GM19324 (cell line): ENCODE data around the gene ZBED4.

ENCODE experiments used
- ATAC-seq: cut with Tn5 transposase; IDR thresholded peaks from one replicate; pipeline ENCODE4 v1.9.1; 2021; ENCODE audit warnings: mild to moderate bottlenecking, moderate library complexity; ENCODE audit not compliant: unreplicated experiment, low FRiP score

The ZBED4 gene

GRCh38 chr22:49916831-49917230 is 63.2 kb downstream of the ZBED4 start:
- ATAC-seq, result no peak

DNA sequence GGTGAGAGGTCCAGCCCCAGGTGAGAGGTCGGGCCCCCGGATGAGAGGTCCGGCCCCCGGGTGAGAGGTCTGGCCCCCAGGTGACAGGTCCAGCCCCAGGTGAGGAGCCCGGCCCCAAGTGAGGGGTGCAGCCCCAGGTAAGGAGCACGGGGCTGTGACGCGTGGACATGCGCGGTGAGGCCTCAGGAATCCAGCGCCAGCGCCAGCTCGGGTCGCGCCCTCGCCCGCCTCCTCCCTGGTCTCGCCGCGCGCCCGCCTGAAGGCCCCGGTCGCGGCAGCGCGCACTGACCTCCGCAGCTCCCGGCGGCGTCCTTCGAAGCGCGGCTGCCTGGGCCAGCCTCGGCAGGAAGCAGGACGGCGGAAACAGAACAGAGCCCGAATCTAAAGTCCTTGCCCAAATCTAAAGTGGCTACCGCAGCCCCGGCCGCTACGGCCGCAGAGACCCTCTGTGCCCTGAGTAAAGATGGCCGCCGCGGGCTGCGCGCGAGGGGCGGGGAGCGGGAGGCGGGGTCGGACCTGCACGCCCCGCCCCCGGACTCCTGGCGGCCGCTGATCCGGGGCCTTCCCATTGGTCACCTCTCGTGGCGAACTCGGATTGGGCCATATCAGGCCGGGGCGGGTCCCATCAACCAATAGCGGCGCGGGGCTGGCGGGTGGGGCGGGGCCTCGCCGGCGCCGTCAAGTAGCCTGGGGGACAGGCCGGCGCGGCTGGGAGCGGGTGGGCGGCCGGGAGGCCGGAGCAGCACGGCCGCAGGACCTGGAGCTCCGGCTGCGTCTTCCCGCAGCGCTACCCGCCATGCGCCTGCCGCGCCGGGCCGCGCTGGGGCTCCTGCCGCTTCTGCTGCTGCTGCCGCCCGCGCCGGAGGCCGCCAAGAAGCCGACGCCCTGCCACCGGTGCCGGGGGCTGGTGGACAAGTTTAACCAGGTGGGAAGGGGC is 64.6 kb downstream of the ZBED4 start, which contains the start of the genes ALG12 and CRELD2:
TSS of gene ALG12 (minus strand) at position 465 of the 937 bp plus-strand sequence. CDS start 4,673 bp downstream, outside the sequence.
TSS of gene CRELD2 (plus strand) at position 661 of the 937 bp plus-strand sequence. CDS start at position 797, 136 bp downstream.
- peak; percentile 90 for ATAC-seq

DNA sequence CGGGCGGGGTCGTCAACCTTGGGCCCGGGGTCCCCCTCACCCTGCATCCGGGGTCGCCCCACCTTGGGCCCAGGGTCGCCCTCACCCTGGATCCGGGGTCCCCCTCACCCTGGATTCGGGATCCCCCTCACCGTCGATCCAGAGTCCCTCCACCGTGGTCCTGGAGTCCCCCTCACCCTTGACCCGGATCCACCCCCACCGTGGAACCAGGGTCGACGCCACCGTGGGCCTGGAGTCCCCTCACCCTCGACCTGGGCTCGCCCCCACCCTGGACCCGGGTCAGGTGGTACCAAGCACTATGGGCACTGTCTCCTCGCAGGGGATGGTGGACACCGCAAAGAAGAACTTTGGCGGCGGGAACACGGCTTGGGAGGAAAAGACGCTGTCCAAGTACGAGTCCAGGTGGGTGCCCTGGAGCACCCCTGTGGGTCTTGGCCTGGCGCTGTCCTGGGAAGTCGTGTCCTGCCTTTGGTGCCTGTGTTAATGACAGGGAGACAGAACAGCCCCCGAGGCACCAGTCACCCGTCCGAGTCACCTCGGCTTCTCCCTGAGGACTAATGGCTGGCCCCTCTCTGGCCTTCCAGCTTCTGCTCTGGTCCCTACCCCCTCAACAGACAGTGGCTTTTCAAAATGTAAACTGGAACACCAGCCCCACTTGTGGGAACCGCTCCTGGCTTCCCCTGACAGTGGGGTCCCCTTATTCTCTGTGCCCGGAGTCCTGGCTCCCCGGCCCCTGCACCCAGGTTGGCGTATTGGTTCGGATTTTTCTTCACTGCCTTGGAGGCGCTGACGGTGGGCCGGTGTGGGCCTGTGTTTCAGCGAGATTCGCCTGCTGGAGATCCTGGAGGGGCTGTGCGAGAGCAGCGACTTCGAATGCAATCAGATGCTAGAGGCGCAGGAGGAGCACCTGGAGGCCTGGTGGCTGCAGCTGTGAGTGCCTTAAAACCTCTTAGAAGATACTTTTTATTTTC is 65.6 kb downstream of the ZBED4 start:
- ATAC-seq, result no peak

DNA sequence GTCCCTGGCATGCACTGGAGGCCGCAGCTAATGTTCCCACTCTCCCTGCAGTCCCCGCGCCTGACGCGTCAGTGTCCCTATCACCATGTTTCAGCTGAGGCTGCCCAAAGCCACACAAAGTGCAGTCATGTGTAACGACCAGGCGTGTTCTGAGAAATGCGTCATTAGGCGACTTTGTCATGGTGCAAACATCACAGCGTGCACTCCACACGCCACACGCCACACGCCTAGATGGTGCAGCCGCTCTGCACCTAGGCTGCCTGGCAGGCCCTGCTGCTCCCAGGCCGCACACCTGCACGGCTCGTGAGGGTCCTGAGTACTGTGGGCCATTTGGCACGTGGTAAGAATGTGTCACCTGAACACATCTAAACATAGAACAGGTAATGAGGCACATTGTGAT is 67.2 kb downstream of the ZBED4 start:
- no peak for ATAC-seq

- ATAC-seq, result no peak
Measured at GRCh38 chr22:49921508-49922278, 68.0 kb downstream of the ZBED4 start.

GRCh38 chr22:49922484-49922883 is 68.8 kb downstream of the ZBED4 start:
- no peak for ATAC-seq

DNA sequence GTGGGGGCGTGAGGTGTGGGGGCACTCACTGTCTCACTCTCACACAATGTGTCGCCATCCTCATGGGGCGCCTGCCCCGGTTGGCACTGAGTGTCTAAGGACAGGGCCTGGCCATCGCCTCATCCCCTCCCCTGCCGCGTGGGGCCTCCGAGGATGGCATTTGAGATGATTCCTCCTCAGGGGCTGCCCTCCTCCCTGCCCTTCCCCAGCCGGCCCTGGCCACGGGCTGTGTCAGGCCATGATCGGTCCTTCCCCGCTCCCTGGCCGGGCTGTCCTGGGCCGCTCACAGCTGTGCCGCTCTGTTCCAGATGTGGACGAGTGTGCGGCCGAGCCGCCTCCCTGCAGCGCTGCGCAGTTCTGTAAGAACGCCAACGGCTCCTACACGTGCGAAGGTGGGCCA is 69.3 kb downstream of the ZBED4 start:
- ATAC-seq, result no peak

DNA sequence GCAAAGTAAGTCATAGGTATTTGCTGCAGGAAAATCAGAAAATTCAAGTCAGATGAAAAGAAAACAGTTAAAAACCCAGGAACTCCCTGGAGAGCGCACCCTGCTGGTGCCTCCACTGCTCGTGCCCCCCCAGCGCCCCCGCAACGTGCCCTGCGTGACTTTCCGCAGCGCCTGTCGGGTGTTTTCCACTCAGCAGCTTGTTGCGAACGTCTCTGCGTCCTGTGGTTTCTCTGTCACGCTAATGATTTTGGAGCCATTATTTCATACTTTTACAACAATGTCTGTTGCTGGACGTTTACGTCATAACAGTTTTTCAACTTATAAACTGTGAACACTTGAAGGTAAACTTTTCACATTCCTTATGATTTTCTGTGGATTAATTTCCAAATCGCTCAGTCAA is 69.8 kb downstream of the ZBED4 start:
- ATAC-seq, result no peak

DNA sequence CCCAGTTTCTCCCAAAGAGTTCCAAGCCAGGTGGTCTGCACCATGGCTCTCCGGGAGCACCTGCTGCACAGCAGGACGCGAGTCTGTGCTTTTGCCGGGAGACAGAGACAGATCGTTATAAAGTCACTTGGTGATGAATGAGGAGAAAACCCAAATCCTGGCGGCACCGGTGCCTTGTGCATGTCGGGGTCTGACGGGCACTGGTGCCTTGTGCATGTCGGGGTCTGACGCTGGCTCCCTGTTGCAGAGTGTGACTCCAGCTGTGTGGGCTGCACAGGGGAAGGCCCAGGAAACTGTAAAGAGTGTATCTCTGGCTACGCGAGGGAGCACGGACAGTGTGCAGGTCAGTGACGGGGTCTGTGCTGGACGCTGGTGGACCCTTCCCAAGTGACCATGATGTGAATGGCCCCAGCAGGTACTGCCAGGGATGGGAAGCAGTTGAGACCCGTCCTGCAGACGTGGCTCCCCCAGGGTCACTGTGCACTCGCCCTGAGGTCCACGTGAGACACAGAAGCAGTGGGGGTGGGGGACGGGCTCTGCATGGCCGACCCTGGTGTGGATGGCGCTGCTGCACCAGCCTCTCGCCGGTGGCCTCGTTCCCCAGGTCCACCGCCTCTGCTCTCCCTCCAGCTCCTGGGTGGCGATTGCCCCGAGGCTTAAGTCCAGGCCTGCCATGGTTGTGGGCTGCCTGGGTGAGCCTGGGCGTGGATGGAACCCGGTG is 70.6 kb downstream of the ZBED4 start:
- ATAC-seq, result no peak

GRCh38 chr22:49925525-49926128 is 72.0 kb downstream of the ZBED4 start:
- ATAC-seq, result no peak

DNA sequence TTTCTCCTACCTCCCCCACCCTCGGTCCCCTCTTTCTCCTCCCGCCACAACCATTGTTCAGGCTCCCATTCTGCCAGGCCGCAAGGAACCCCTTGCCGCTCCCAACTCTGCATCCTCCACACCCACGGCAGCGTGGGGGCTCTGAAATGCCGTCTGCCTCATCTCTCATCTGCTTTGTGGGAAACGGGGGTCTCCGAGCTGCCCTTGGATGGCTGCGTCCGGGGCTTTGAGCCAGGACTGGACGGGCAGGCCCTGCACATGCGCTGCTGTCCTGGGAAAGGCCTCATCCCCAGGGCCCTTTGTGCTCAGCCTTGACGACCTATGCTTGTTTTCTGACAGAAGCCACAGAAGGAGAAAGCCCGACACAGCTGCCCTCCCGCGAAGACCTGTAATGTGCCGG is 73.3 kb downstream of the ZBED4 start:
- ATAC-seq, result no peak

- no peak for ATAC-seq
Measured at GRCh38 chr22:49927483-49928184, 74.0 kb downstream of the ZBED4 start.

GRCh38 chr22:49928185-49928495 is 74.5 kb downstream of the ZBED4 start:
- ATAC-seq, result no peak

DNA sequence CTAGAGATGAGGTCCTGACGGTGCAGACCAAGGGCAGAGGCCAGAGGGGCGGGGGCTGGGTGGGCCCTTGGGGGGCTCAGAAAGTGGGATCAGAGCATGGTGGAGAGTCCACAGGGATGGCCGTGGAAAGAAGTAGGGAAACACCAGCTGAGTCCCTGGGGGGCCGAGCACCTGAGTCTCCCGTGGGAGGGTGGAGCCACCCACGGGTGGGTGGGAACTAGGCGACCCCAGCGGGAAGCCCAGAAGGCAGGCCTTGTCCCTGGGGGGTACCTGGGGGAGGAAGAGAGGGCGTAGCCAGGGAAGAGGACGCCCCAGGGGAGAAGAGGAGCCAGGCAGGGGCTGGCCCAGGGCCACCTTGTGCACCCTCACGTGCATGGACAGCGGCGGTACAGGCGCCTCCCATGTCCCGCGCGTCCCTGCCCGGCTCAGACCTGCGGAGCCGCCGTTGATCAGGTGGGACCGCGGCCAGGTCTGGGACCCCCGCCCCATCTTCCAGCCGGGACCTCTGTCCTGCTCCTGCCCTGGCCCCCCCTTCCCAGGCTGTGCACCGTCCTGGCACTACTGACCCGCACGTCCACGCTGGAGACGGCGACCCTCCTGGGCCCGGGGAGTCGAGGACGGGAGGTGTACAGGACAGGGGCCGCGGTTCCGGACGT is 75.0 kb downstream of the ZBED4 start:
- no peak for ATAC-seq

GRCh38 chr22:49929211-49929979 is 75.8 kb downstream of the ZBED4 start:
- ATAC-seq, result peak; percentile 38

DNA sequence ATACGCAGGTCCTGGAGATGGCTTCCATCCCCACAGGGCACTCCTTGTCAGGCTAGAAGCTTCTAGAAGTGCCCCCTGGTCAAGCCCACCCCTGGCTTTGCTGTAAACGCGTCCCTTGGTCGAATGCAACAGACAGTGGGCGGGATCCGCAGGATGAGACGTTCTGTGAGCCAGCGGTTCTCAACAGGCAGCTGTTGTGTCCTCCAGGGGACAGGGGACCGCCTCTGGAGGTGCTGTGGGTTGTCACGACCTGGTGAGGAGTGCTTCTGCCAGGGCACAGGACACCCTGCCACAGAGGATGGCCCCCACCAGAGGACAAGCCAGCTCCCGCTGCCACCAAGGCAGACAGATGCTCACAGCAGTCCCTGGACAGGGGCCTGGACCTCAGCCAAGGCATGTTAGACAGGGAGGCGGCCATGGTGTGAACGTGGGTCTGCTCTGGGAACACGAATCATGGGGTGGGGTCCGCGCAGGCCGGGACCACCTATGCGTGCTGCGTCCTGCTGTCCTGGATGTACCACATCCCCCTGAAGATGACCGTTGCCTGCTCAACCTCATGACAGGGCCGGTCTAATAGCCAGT is 76.4 kb downstream of the ZBED4 start:
- no peak for ATAC-seq
